ENCODE measurements around the gene C1QTNF9.
"Not testable (repeated sequence)": the region's sequence is repeated elsewhere in the genome, so short reads cannot be mapped to it uniquely, and the experiment has no call there.

Gene C1QTNF9

DNA sequence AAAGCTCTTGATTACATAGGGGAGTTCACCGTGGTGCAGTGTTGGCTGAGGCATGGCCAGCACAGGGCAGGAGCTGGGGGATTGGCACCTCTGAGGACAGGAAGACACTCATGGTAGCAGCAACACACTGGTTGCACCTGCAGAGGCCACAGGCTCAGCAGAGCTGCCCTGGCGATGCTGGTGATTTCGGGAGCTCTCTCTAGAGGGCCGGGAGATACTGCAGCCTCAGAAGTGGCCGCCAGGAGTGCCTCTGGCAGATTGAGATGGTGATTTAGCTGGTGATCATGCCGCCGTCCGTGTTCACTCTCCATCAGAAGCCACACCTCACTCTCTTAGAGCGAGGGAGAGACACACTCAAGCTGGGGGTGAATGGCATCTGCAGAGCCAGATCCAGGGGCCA lies 49.9 kb downstream of the C1QTNF9 start:
- in situ Hi-C loops (cut with MboI; ENCODE audit: low sequenced_read_pairs), result not testable (repeated sequence)

DNA sequence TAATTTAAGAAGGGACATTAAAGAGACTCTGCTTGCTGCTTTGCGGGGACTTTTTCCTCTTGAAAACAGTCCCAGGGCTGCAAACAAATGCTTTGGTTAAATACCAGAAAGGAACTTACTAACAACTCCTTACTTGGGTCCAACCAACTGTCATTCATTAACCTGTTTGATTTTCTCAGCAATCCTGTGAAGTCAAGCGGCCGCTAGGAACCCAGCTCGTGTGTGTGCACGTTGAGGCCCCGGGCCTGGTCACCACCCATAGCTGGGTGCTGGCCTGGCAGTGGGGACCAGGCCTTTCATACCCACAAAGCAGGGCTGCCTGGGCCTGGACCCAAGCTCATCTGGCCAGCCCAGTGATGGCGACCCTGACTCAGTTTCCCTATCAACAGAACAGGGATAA lies 50.7 kb downstream of the C1QTNF9 start:
- in situ Hi-C loops (cut with MboI; ENCODE audit: low sequenced_read_pairs), result no loop called here

DNA sequence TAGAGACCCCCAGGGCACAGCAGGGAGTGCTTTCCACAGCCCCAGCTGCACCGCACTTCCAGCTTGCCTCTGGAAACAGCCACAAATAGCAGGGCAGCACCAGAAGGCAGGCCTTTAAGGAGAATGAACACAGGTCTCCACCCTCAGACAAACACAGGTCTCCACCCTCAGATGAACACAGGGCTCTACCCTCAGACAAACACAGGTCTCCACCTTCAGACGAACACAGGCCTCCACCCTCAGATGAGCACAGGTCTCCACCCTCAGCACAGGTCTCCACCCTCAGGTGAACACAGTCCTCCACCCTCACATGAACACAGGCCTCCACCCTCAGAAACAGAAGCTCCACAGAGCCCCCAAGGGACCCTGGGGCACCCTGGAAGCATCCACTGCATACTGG lies 51.7 kb downstream of the C1QTNF9 start:
- in situ Hi-C loops (cut with MboI; ENCODE audit: low sequenced_read_pairs), result no loop called here

DNA sequence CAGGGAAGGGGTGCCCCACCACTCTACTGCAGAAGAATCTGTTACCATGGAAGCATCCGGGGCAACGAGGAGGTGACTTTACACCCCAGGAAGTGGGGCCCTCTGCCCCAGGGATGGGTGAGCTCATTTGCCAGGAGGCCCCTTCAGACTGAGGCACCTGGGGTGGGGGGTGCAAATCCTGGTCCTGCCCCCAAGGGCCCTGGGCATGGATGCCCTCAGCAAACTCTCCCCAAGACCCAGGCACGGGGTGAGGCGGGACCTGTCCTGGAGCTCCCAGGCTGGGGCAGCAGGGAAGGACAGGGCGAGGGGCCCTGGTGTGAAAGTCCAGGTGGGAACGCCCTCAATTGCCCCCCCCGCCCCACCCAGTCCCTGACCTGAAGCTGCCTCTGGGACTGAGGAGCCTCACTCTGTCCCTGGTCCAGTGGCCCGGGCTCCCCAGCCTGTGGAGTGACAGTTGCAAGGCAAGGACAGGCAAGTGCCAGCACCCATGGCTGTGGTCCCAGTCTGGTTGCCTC lies 52.5 kb downstream of the C1QTNF9 start:
- in situ Hi-C loops (cut with MboI; ENCODE audit: low sequenced_read_pairs), result no loop called here

DNA sequence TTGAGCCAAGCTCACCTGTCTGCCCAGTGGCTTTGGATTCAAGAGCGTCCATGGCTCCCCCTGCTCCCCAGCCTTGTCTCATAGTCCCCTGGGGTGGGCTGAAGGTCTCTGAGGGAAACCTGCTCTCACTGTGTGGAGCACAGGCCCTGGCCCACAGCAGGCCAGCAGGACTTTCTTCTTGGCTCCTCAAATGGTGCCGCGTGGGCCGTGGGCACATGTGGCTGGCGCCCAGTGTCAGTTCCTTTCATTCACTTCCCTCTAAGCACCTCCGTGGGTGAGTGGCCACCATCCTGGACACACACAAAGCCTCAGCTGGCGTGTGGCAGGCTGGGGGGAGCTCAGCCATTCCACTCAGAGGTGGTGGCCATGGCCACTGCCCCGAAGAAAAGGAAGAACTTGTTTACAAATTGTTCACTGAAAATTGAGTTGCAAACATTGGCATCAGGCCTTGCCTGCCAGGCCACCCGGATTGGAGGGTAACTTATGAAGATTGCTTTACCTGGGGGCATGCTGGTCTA lies 53.1 kb downstream of the C1QTNF9 start:
- in situ Hi-C loops (cut with MboI; ENCODE audit: low sequenced_read_pairs), result no loop called here

DNA sequence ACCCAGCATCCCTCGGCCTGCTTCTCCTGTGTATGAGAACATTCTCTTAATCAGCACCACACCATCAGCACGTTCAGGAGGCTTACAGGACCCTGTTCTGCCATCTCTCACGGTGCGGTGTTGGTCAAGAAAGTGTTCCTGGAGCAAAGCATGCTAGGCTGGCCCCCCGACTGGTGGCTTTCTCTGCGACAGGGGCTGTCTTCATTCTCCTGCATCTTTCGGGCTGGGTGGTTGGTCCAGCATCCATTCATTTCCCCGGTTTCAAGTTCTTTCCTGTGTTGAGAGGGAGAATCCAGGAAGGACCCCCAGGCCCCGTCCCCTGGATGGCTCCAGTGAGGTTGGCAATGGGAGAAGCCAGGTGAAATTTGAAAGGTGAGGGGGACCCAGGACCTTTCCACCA lies 55.8 kb downstream of the C1QTNF9 start:
- in situ Hi-C loops (cut with MboI; ENCODE audit: low sequenced_read_pairs), result no loop called here

DNA sequence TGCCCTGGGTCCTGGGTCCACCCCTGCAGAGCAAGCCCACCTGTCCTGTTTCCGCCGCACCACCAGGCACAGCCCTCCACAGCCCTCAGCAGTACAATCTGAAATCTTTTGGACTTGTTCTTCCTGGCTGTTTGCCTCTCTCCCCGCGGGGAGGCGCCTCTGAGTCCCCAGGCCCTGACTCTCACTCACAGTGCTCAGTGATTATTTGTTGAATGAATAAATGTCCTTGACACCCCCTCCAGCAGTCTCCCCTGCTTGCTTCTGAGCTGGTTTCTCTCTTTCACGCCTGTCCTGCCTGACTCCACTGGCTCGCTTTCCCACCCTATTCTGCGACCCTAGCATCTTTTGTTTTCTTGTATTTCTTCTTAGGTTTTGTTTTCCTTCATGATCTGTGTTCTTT lies 56.9 kb downstream of the C1QTNF9 start:
- in situ Hi-C loops (cut with MboI; ENCODE audit: low sequenced_read_pairs), result not testable (repeated sequence)

DNA sequence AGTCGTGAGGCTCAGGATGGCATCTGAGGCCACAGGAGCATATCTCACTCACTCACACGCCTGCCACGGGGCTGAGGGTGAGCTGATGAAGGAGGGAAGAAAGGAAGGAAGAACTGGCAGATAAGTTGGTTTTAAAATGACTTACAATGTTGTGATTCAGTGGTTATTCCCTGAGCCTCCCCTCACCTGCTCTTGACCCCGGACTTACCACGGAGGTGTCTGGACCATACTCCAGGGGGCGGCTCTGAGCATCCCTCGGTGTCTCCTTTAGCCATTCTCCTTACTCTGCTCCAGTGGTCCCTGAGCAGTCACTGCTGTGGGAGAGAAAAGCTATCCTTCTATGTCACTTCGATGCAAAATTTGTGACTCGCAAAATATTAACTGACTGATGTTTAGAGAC lies 61.9 kb downstream of the C1QTNF9 start:
- in situ Hi-C loops (cut with MboI; ENCODE audit: low sequenced_read_pairs), result not testable (repeated sequence)
